HepG2 (cell line): ENCODE measurements around the gene GMEB2. TPM values are rescaled to one million over a fixed set of nuclear protein-coding genes. Genes with fewer than 3 reads are reported as not detected.

Experiments
- ATAC-seq: fragments of 200-7000 bp; cut with Tn5 transposase; 3 replicates; pipeline ENCODE4 v1.9.1; 2020; ENCODE audit warnings: mild to moderate bottlenecking, moderate library complexity
- BruUV-seq: library from RNA; stranded (reverse); fragments of 400-500 nt; replicated peaks from 2 replicates; lab custom pipeline; 2021; lab: Mats Ljungman, UMichigan
- CTCF ChIA-PET: fragments of 300-600 bp; formaldehyde crosslinking; extraction: SDS; loops from one replicate; lab custom pipeline; 2021; ENCODE audit warnings: low total read pairs, inconsistent platforms, low intra/inter-chr PET ratio; lab: Yijun Ruan, JAX
- POLR2A ChIA-PET: fragments of 350-600 bp; sonication (Branson Sonifier 250); formaldehyde crosslinking; loops from one replicate; lab custom pipeline; 2020; ENCODE audit warnings: antibody characterized with exemption, inconsistent platforms; lab: Yijun Ruan, JAX
- DNase-seq: peaks from one replicate; pipeline ENCODE4 v3.0.0-alpha.2; 2015; ENCODE audit warnings: low spot score
- FAIRE-seq: peaks from 3 replicates; lab custom pipeline; 2011; peaks lifted over from hg19 to GRCh38; lab: Jason Lieb, UNC
- H2AFZ ChIP-seq: one replicate; pipeline ENCODE4 v1.6.1; 2011; ENCODE audit warnings: low read length, inconsistent platforms
- H3K27ac ChIP-seq: fragments of 300-600 bp; 3 replicates; pipeline ENCODE4 v1.8.0; 2011; ENCODE audit warnings: mixed run types, mild to moderate bottlenecking, mixed read lengths, low read length, inconsistent platforms; ENCODE audit not compliant: insufficient read depth; ENCODE audit errors: extremely low read length
- H3K27me3 ChIP-seq, 2 experiments: fragments of 200-600 bp in 1 of 2; 2 replicates in 1 of 2; 3 replicates in 1 of 2; pipeline versions ENCODE4 v1.6.0 to v1.8.0; 2011; ENCODE audit warnings: low read length in 2 of 2, mild to moderate bottlenecking in 2 of 2, moderate library complexity in 2 of 2, inconsistent platforms in 1 of 2; ENCODE audit not compliant: insufficient read depth in 2 of 2, control insufficient read depth in 1 of 2
- H3K36me3 ChIP-seq, 2 experiments: fragments of 200-600 bp in 1 of 2; replicated peaks in 1 of 2; 2 replicates in 1 of 2; 3 replicates in 1 of 2; pipeline versions ENCODE4 v1.5.1 to v1.8.0; 2011; ENCODE audit warnings: low read length in 2 of 2, inconsistent platforms in 1 of 2; ENCODE audit not compliant: insufficient read depth in 2 of 2, control insufficient read depth in 1 of 2
- H3K4me1 ChIP-seq: 2 replicates; pipeline ENCODE4 v1.5.1; 2012; ENCODE audit warnings: low read length, inconsistent platforms; ENCODE audit not compliant: insufficient read depth
- H3K4me2 ChIP-seq: 2 replicates; pipeline ENCODE4 v1.6.0; 2011; ENCODE audit warnings: low read depth, low read length, inconsistent platforms
- H3K4me3 ChIP-seq, 3 experiments: fragments of 200-600 bp in 1 of 3; sonication (generic), shearing (Covaris generic) in 1 of 3; replicated peaks in 1 of 3; 2 replicates each; pipeline ENCODE4 v1.5.1; 2011 to 2016; ENCODE audit warnings: low read length in 3 of 3, inconsistent platforms in 2 of 3, low read depth in 2 of 3, mild to moderate bottlenecking in 2 of 3, control low read depth in 1 of 3, mixed read lengths in 1 of 3; ENCODE audit not compliant: insufficient read depth in 1 of 3
- H3K79me2 ChIP-seq: one replicate; pipeline ENCODE4 v1.6.1; 2011; ENCODE audit warnings: low read length, inconsistent platforms; ENCODE audit not compliant: insufficient read depth
- H3K9ac ChIP-seq: 2 replicates; pipeline ENCODE4 v1.6.0; 2011; ENCODE audit warnings: mild to moderate bottlenecking, low read depth, low read length, inconsistent platforms; ENCODE audit not compliant: insufficient read depth
- H3K9me3 ChIP-seq: 2 replicates; pipeline ENCODE4 v1.5.1; 2012; ENCODE audit warnings: mild to moderate bottlenecking, low read length
- H4K20me1 ChIP-seq: 2 replicates; pipeline ENCODE4 v1.6.0; 2011; ENCODE audit warnings: inconsistent platforms, mild to moderate bottlenecking, low read length, moderate library complexity; ENCODE audit not compliant: insufficient read depth
- MEF2D ChIP-seq: sonication (generic); formaldehyde crosslinking; IDR thresholded peaks from 2 replicates; pipeline ENCODE4 v1.5.1; 2020; ENCODE audit warnings: mild to moderate bottlenecking, missing genetic modification reagents
- SMAD9 ChIP-seq: sonication (generic); formaldehyde crosslinking; IDR thresholded peaks from 2 replicates; pipeline ENCODE4 v1.5.1; 2020; ENCODE audit warnings: mild to moderate bottlenecking, missing genetic modification reagents
- TCF7 ChIP-seq: sonication (generic); IDR thresholded peaks from 2 replicates; pipeline ENCODE4 v1.6.1; 2016; ENCODE audit warnings: antibody characterized with exemption, low read depth
- ZBTB38 ChIP-seq: sonication (generic); formaldehyde crosslinking; IDR thresholded peaks from 2 replicates; pipeline ENCODE4 v1.5.1; 2020; ENCODE audit warnings: mild to moderate bottlenecking, missing genetic modification reagents
- ZNF430 ChIP-seq: sonication (generic); formaldehyde crosslinking; IDR thresholded peaks from 2 replicates; pipeline ENCODE4 v1.9.0; 2021; ENCODE audit warnings: mild to moderate bottlenecking, missing genetic modification reagents
- WGBS: methylation state at CpG from one replicate; pipeline ENCODE4 v1.1.6; 2017; ENCODE audit warnings: low lambda C conversion rate; 5-methylcytosine and 5-hydroxymethylcytosine counted together
- in situ Hi-C: cut with HindIII; loops from 2 replicates; pipeline ENCODE4 v1.10.0; 2017; ENCODE audit warnings: low pct_unique_long_range_greater_than_20kb; ENCODE audit not compliant: extremely low pct_ligation_motif_present
- intact Hi-C: fragments of 100-400 bp; cut with micrococcal nuclease; formaldehyde crosslinking; loops from one replicate; pipeline ENCODE4 v1.10.0; 2022; ENCODE audit not compliant: unreplicated experiment
- polyA plus RNA-seq, 8 experiments: library from polyadenylated mRNA; depleted of rRNA in 3 of 8; stranded (reverse) in 7 of 8; unstranded in 1 of 8; fragments of >200 nt; fragmentation: Illumina TruSeq in 4 of 8; extraction: Trizol in 4 of 8; gene quantifications; 2 replicates each; pipeline versions ENCODE4 v1.2.1 to v1.2.3, GENCODE V29; 2011 to 2016; ENCODE audit warnings: low read depth in 4 of 8, missing spikeins in 1 of 8, mixed read lengths in 1 of 8; ENCODE audit not compliant: insufficient read depth in 1 of 8
- total RNA-seq, 5 experiments: library from RNA; depleted of rRNA; stranded (reverse); fragments of >200 nt; fragmentation: Illumina TruSeq; extraction: Trizol; gene quantifications; 2 replicates each; pipeline ENCODE4 v1.2.3, GENCODE V29; 2016; ENCODE audit warnings: low read depth in 1 of 5
- TF ChIP-seq, protein P1 (sequence below): sonication (generic); formaldehyde crosslinking; IDR thresholded peaks from 2 replicates; pipeline ENCODE4 v1.5.1; 2020; ENCODE audit warnings: mild to moderate bottlenecking, missing genetic modification reagents, moderate library complexity

Gene GMEB2
- total and polyA plus RNA-seq, 2 of the 13 experiments (the other 11 are each of a cell fraction or from before 2014, with no cell fraction given) = 10.6 to 12.4 TPM

DNA sequence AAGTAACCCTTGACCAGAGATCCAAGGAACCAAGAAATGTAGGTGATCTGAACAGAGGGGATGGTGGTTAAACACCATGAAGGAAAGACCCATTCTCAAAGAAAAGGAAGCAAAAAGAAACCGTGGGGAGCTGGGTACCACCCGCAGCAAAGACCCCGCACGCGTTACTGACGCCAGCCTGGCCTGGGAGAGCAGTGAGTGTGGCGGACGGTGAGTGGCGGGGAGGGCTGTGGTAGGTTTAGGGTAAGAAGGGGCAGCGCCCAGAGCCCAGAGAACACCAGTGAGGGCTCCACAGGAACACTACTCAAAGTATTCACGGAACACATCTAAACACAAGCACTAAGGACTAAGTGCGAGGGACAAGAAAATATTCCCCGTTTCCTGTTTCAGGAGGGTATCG, 4.2 kb downstream of the GMEB2 start:
- H3K4me1 ChIP-seq = peaks cover 25% of the 10 kb centered on the region
- no peak for ATAC-seq
- H3K4me2 ChIP-seq = no peak overlapping the region
- TF ChIP-seq MEF2D (CRISPR knock-in tag) (no peak), ZNF430 (no peak), ZBTB38 (CRISPR knock-in tag) (peak; percentile 73), SMAD9 (CRISPR knock-in tag) (no peak), TCF7 (no peak)
- TF ChIP-seq, protein P1, sequence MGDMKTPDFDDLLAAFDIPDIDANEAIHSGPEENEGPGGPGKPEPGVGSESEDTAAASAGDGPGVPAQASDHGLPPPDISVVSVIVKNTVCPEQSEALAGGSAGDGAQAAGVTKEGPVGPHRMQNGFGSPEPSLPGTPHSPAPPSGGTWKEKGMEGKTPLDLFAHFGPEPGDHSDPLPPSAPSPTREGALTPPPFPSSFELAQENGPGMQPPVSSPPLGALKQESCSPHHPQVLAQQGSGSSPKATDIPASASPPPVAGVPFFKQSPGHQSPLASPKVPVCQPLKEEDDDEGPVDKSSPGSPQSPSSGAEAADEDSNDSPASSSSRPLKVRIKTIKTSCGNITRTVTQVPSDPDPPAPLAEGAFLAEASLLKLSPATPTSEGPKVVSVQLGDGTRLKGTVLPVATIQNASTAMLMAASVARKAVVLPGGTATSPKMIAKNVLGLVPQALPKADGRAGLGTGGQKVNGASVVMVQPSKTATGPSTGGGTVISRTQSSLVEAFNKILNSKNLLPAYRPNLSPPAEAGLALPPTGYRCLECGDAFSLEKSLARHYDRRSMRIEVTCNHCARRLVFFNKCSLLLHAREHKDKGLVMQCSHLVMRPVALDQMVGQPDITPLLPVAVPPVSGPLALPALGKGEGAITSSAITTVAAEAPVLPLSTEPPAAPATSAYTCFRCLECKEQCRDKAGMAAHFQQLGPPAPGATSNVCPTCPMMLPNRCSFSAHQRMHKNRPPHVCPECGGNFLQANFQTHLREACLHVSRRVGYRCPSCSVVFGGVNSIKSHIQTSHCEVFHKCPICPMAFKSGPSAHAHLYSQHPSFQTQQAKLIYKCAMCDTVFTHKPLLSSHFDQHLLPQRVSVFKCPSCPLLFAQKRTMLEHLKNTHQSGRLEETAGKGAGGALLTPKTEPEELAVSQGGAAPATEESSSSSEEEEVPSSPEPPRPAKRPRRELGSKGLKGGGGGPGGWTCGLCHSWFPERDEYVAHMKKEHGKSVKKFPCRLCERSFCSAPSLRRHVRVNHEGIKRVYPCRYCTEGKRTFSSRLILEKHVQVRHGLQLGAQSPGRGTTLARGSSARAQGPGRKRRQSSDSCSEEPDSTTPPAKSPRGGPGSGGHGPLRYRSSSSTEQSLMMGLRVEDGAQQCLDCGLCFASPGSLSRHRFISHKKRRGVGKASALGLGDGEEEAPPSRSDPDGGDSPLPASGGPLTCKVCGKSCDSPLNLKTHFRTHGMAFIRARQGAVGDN (CRISPR knock-in tag) = 0 out of 2 replicates have a peak, but pooled peaks have one; percentile 19
- TF ChIP-seq, all 625 proteins: peak for 2
- in situ Hi-C loops (no loop called here), intact Hi-C loops (no loop called here)
- no peak for FAIRE-seq
- no peak overlapping the region for H2AFZ ChIP-seq
- H3K27ac ChIP-seq = no peak overlapping the region
- no peak overlapping the region for H3K4me3 ChIP-seq
- DNase-seq = no peak
- no peak overlapping the region for H3K9ac ChIP-seq
- POLR2A ChIA-PET = no interaction called here
- no TSS peak for BruUV-seq
- no peaks in the 10 kb centered on the region for H3K9me3 ChIP-seq
- WGBS = 98% methylated on average over 14 of the region's 14 CpGs
- no peaks in the 10 kb centered on the region; a peak in 1 of 5 replicates for H3K27me3 ChIP-seq
- peaks cover 7 to 20% of the 10 kb centered on the region in 2 experiments for H3K36me3 ChIP-seq
- peaks cover 40% of the 10 kb centered on the region for H3K79me2 ChIP-seq
- no peaks in the 10 kb centered on the region for H4K20me1 ChIP-seq
- CTCF ChIA-PET = no interaction called here
